GM23338 (cell line): ENCODE measurements around the gene MSRB1. TPM values are rescaled to one million over a fixed set of nuclear protein-coding genes. Genes with fewer than 3 reads are reported as not detected.

Experiments used
- ATAC-seq: fragments of 200-7000 bp; cut with Tn5 transposase; 3 replicates; pipeline ENCODE4 v1.9.1; 2020
- DNase-seq: peaks from one replicate; pipeline ENCODE4 v3.0.0-alpha.2; 2015; ENCODE audit warnings: low spot score
- H2AFZ ChIP-seq: fragments of 200-600 bp; sonication (generic); 2 replicates; pipeline ENCODE4 v1.8.0; 2016; ENCODE audit warnings: antibody characterized with exemption, mild to moderate bottlenecking, moderate library complexity
- H3F3A ChIP-seq: fragments of 200-600 bp; sonication (generic); replicated peaks from 2 replicates; pipeline ENCODE4 v1.8.0; 2017; ENCODE audit warnings: antibody characterized with exemption, mixed run types, low read depth
- H3K27ac ChIP-seq: fragments of 200-600 bp; sonication (generic); 2 replicates; pipeline ENCODE4 v1.6.1; 2016; ENCODE audit warnings: low read depth
- H3K27me3 ChIP-seq: fragments of 200-600 bp; sonication (generic); 2 replicates; pipeline ENCODE4 v1.8.0; 2016; ENCODE audit warnings: mild to moderate bottlenecking, mixed run types, moderate library complexity; ENCODE audit not compliant: insufficient read depth
- H3K36me3 ChIP-seq: fragments of 200-600 bp; sonication (generic); 2 replicates; pipeline ENCODE4 v1.8.0; 2016; ENCODE audit warnings: mild to moderate bottlenecking; ENCODE audit not compliant: insufficient read depth
- H3K4me1 ChIP-seq: fragments of 200-600 bp; sonication (generic); 2 replicates; pipeline ENCODE4 v1.8.0; 2016; ENCODE audit warnings: mild to moderate bottlenecking, moderate library complexity; ENCODE audit not compliant: insufficient read depth
- H3K4me2 ChIP-seq: fragments of 200-600 bp; sonication (generic); 2 replicates; pipeline ENCODE4 v1.7.1; 2017; ENCODE audit warnings: mixed run types
- H3K4me3 ChIP-seq: fragments of 200-600 bp; sonication (generic); 2 replicates; pipeline ENCODE4 v1.6.1; 2016; ENCODE audit warnings: mixed run types
- H3K79me2 ChIP-seq: fragments of 200-600 bp; sonication (generic); replicated peaks from 2 replicates; pipeline ENCODE4 v1.8.0; 2017; ENCODE audit warnings: mild to moderate bottlenecking; ENCODE audit not compliant: insufficient read depth
- H3K9me2 ChIP-seq: fragments of 200-600 bp; sonication (generic); 2 replicates; pipeline ENCODE4 v1.8.0; 2017; ENCODE audit not compliant: insufficient read depth
- H4K20me1 ChIP-seq: fragments of 200-600 bp; sonication (generic); replicated peaks from 2 replicates; pipeline ENCODE4 v1.8.0; 2017; ENCODE audit warnings: mild to moderate bottlenecking; ENCODE audit not compliant: insufficient read depth
- H3K27ac Mint-ChIP-seq: 2 replicates; pipeline ENCODE4 v1.8.0; 2020; ENCODE audit warnings: inconsistent platforms, mild to moderate bottlenecking, moderate library complexity, mixed read lengths
- H3K27me3 Mint-ChIP-seq: 3 replicates; pipeline ENCODE4 v1.8.0; 2022; ENCODE audit warnings: low read depth, mild to moderate bottlenecking, moderate library complexity, mixed read lengths, inconsistent platforms; ENCODE audit not compliant: insufficient read depth, poor library complexity
- H3K36me3 Mint-ChIP-seq: 3 replicates; pipeline ENCODE4 v1.8.0; 2021; ENCODE audit warnings: low read depth, mild to moderate bottlenecking, inconsistent platforms, moderate library complexity, mixed read lengths
- H3K4me1 Mint-ChIP-seq: 3 replicates; pipeline ENCODE4 v1.8.0; 2020; ENCODE audit warnings: mild to moderate bottlenecking, inconsistent platforms, mixed read lengths
- H3K4me3 Mint-ChIP-seq: 3 replicates; pipeline ENCODE4 v1.8.0; 2021; ENCODE audit warnings: moderate library complexity, mild to moderate bottlenecking, inconsistent platforms, mixed read lengths
- H3K9me3 Mint-ChIP-seq: 3 replicates; pipeline ENCODE4 v1.8.0; 2020; ENCODE audit warnings: moderate library complexity, mild to moderate bottlenecking, inconsistent platforms, mixed read lengths
- CREB1 ChIP-seq: fragments of 250-450 bp; sonication (Bioruptor Pico); IDR thresholded peaks from 2 replicates; pipeline ENCODE4 v1.5.0; 2020; ENCODE audit warnings: low read depth, mild to moderate bottlenecking, moderate library complexity
- EZH2 ChIP-seq: fragments of 200-600 bp; sonication (generic); IDR thresholded peaks from one replicate; pipeline ENCODE4 v1.8.0; 2017; ENCODE audit warnings: antibody characterized with exemption, mild to moderate bottlenecking, low read depth; ENCODE audit not compliant: unreplicated experiment
- EZH2phosphoT487 ChIP-seq: fragments of 200-600 bp; sonication (generic); IDR thresholded peaks from one replicate; pipeline ENCODE4 v1.8.1; 2018; ENCODE audit warnings: antibody characterized with exemption; ENCODE audit not compliant: unreplicated experiment
- JUNB ChIP-seq: IDR thresholded peaks from one replicate; pipeline ENCODE4 v1.6.1; 2016; ENCODE audit warnings: antibody characterized with exemption; ENCODE audit not compliant: unreplicated experiment
- NANOG ChIP-seq: IDR thresholded peaks from 2 replicates; pipeline ENCODE4 v1.6.1; 2016; ENCODE audit warnings: antibody characterized with exemption, borderline replicate concordance
- POLR2AphosphoS5 ChIP-seq: IDR thresholded peaks from 2 replicates; pipeline ENCODE4 v1.6.1; 2016; ENCODE audit warnings: antibody characterized with exemption, low read depth
- STAT1 ChIP-seq: IDR thresholded peaks from one replicate; pipeline ENCODE4 v1.6.1; 2016; ENCODE audit warnings: antibody characterized with exemption; ENCODE audit not compliant: unreplicated experiment
- ZNF114 ChIP-seq: fragments of 250-450 bp; sonication (Bioruptor Pico); IDR thresholded peaks from 2 replicates; pipeline ENCODE4 v1.5.0; 2020; ENCODE audit warnings: mild to moderate bottlenecking, moderate library complexity
- ZNF331 ChIP-seq: fragments of 250-450 bp; sonication (Bioruptor Pico); IDR thresholded peaks from 2 replicates; pipeline ENCODE4 v1.5.0; 2020; ENCODE audit warnings: low read depth, mild to moderate bottlenecking, moderate library complexity
- ZNF462 ChIP-seq: fragments of 250-450 bp; sonication (Bioruptor Pico); IDR thresholded peaks from 2 replicates; pipeline ENCODE4 v1.5.0; 2020; ENCODE audit warnings: mild to moderate bottlenecking, moderate library complexity
- polyA plus RNA-seq: library from polyadenylated mRNA; unstranded; fragments of >200 nt; fragmentation: Nextera tagmentation; extraction: Ambion mirVana; gene quantifications from 2 replicates; pipeline ENCODE4 v1.2.1, GENCODE V29; 2016
- total RNA-seq: library from RNA; depleted of rRNA; stranded (reverse); fragments of >200 nt; shearing (Covaris generic); gene quantifications from 2 replicates; pipeline ENCODE4 v1.2.3, GENCODE V29; 2014
- TF ChIP-seq, protein P1 (sequence below): IDR thresholded peaks from 2 replicates; pipeline ENCODE4 v1.6.1; 2016; ENCODE audit warnings: antibody characterized with exemption
- TF ChIP-seq, protein P2 (sequence below), 2 experiments: fragments of 200-600 bp in 1 of 2; sonication (generic) in 1 of 2; conservative IDR thresholded peaks; 2 replicates each; pipeline versions ENCODE4 v1.5.1 to v1.6.1; 2016 to 2017; ENCODE audit warnings: antibody characterized with exemption in 2 of 2, low read depth in 2 of 2, mild to moderate bottlenecking in 2 of 2, moderate library complexity in 1 of 2
- TF ChIP-seq, protein P3 (sequence below): IDR thresholded peaks from one replicate; pipeline ENCODE4 v1.6.1; 2018; ENCODE audit warnings: antibody characterized with exemption; ENCODE audit not compliant: unreplicated experiment

Gene MSRB1
- total and polyA plus RNA-seq, 2 experiments from 2014 or later: 30.4 to 31.3 TPM

GRCh38 chr16:1966460-1966859 is 23.5 kb upstream of the MSRB1 start, which contains the start of gene RNF151:
Gene RNF151, plus strand, starts transcription at chr16:1966856. Its CDS starts 26 bp downstream, at chr16:1966882.
- DNase-seq (no peak), ATAC-seq (no peak)
- Histone ChIP-seq H2AFZ (no peak within 1 kb of the TSS), H3K79me2 (peaks cover 39% of the 10 kb centered on the region), H3K36me3 (peaks cover 25% of the 10 kb centered on the region), H3K27me3 (no peaks in the 10 kb centered on the region), H3K27ac (no peak within 1 kb of the TSS), H3K9me2 (no peaks in the 10 kb centered on the region), H3K4me1 (peaks cover 31% of the 10 kb centered on the region; the same call in 1 of the 2 replicates), H3K4me3 (peak within 1 kb of the TSS; percentile 100), H3K4me2 (peak within 1 kb of the TSS; percentile 98), H4K20me1 (peaks cover 21% of the 10 kb centered on the region), H3F3A (peaks cover 25% of the 10 kb centered on the region)
- TF ChIP-seq STAT1: no peak
- TF ChIP-seq ZNF331 (CRISPR knock-in tag): no peak
- TF ChIP-seq ZNF114 (CRISPR knock-in tag): no peak
- TF ChIP-seq, protein P1, sequence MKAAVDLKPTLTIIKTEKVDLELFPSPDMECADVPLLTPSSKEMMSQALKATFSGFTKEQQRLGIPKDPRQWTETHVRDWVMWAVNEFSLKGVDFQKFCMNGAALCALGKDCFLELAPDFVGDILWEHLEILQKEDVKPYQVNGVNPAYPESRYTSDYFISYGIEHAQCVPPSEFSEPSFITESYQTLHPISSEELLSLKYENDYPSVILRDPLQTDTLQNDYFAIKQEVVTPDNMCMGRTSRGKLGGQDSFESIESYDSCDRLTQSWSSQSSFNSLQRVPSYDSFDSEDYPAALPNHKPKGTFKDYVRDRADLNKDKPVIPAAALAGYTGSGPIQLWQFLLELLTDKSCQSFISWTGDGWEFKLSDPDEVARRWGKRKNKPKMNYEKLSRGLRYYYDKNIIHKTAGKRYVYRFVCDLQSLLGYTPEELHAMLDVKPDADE: no peak
- no peak for TF ChIP-seq ZNF462
- TF ChIP-seq CREB1 (CRISPR knock-in tag): no peak
- TF ChIP-seq, protein P2, sequence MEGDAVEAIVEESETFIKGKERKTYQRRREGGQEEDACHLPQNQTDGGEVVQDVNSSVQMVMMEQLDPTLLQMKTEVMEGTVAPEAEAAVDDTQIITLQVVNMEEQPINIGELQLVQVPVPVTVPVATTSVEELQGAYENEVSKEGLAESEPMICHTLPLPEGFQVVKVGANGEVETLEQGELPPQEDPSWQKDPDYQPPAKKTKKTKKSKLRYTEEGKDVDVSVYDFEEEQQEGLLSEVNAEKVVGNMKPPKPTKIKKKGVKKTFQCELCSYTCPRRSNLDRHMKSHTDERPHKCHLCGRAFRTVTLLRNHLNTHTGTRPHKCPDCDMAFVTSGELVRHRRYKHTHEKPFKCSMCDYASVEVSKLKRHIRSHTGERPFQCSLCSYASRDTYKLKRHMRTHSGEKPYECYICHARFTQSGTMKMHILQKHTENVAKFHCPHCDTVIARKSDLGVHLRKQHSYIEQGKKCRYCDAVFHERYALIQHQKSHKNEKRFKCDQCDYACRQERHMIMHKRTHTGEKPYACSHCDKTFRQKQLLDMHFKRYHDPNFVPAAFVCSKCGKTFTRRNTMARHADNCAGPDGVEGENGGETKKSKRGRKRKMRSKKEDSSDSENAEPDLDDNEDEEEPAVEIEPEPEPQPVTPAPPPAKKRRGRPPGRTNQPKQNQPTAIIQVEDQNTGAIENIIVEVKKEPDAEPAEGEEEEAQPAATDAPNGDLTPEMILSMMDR (conservative IDR thresholded peaks at IDR 0.05; ENCODE audit: low read depth in 2 of 2): no peak
- no peak for TF ChIP-seq EZH2
- TF ChIP-seq NANOG: no peak
- TF ChIP-seq EZH2phosphoT487: no peak
- TF ChIP-seq JUNB: no peak
- TF ChIP-seq, protein P3, sequence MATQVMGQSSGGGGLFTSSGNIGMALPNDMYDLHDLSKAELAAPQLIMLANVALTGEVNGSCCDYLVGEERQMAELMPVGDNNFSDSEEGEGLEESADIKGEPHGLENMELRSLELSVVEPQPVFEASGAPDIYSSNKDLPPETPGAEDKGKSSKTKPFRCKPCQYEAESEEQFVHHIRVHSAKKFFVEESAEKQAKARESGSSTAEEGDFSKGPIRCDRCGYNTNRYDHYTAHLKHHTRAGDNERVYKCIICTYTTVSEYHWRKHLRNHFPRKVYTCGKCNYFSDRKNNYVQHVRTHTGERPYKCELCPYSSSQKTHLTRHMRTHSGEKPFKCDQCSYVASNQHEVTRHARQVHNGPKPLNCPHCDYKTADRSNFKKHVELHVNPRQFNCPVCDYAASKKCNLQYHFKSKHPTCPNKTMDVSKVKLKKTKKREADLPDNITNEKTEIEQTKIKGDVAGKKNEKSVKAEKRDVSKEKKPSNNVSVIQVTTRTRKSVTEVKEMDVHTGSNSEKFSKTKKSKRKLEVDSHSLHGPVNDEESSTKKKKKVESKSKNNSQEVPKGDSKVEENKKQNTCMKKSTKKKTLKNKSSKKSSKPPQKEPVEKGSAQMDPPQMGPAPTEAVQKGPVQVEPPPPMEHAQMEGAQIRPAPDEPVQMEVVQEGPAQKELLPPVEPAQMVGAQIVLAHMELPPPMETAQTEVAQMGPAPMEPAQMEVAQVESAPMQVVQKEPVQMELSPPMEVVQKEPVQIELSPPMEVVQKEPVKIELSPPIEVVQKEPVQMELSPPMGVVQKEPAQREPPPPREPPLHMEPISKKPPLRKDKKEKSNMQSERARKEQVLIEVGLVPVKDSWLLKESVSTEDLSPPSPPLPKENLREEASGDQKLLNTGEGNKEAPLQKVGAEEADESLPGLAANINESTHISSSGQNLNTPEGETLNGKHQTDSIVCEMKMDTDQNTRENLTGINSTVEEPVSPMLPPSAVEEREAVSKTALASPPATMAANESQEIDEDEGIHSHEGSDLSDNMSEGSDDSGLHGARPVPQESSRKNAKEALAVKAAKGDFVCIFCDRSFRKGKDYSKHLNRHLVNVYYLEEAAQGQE: no peak
- TF ChIP-seq POLR2AphosphoS5: no peak
- Mint-ChIP-seq H3K36me3 (peaks cover 33% of the 10 kb centered on the region), H3K9me3 (peaks cover 9% of the 10 kb centered on the region; the same call in 2 of the 3 replicates), H3K27ac (no peak within 1 kb of the TSS), H3K27me3 (peaks cover 43% of the 10 kb centered on the region), H3K4me3 (peak within 1 kb of the TSS; percentile 91), H3K4me1 (peaks cover 28% of the 10 kb centered on the region)
